ENCODE measurements around the gene MUC6.

MUC6 gene

DNA sequence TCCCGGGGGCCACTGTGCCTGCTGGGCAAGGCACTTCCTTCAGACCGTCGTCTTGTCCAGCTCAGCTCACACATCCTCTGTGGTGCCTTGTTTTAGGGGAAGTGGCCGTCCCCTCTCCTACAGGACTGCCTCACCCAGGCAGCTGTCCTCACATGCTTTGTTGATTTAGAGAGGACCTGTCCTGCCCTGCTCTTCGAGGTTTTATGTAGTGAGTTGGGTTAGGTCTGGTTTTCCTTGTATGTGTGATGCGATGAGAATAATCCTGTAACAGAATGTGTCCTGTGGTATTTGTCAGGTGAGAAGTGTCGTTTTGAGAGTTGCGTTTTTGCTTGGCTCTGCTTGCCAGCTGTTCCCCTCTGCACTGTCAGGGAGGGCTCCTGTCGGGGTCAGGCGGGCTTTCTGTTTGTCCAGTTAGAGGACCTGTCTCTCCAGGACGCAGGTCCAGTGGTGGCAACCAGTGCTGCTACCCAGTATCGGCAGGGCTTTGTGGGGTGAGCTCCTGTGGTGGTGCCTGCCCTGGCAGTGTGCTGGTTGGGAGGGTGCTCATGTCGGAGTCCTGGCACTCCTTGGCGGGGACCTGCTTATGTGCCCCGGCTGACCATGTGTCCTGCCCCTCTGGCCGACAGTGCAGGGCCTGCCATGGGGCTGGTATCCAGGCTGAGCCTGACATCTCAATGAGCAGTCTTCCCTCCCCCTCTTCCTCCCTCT lies 41.3 kb downstream of the MUC6 start:
- Histone ChIP-seq H3K27ac (ENCODE audit: extremely low read depth, low read depth, low read length) (no peak overlapping the region), H3K4me3 (ENCODE audit: low read depth, low read length) (no peak overlapping the region), H3K9me3 (ENCODE audit: control insufficient read depth, insufficient read depth, low read depth, low read length) (no peaks in the 10 kb centered on the region), H3K4me1 (ENCODE audit: control insufficient read depth, insufficient read depth, low read length) (no peaks in the 10 kb centered on the region), H3K36me3 (ENCODE audit: control insufficient read depth in 2 of 2, insufficient read depth in 1 of 2, low read length in 2 of 2) (peaks cover 0 to 76% of the 10 kb centered on the region in 2 experiments; a peak in 2 of 3 replicates)
- CTCF ChIA-PET, result no interaction called here
- POLR2A ChIA-PET, result no interaction called here
- TF ChIP-seq ZNF600 (tag by site-specific recombination; IDR thresholded peaks at IDR 0.05) (peak; percentile 62), PRDM10 (tag by site-specific recombination; IDR thresholded peaks at IDR 0.05) (no peak), ZNF521 (tag by site-specific recombination; IDR thresholded peaks at IDR 0.05) (no peak)

DNA sequence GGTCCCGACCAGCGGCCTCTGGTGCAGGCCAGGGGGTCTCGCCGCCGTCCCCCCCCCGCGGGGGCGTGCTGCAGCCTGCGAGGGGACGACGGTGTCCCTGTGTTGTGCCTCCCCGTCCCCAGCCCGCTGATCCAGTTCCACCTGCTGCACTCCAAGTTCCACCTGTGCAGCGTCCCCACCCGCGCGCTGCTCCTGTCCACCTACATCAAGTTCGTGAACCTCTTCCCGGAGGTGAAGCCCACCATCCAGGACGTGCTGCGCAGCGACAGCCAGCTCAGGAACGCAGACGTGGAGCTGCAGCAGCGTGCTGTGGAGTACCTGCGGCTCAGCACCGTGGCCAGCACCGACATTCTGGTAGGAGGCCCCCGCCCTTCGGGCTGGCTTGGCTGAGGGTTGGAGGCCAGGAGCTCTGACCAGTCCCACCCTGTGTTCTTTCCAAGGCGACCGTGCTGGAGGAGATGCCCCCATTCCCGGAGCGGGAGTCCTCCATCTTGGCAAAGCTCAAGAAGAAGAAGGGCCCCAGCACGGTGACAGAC lies 42.8 kb downstream of the MUC6 start:
- CTCF ChIA-PET, result no interaction called here
- H3K36me3 ChIP-seq (ENCODE audit: control insufficient read depth in 2 of 2, insufficient read depth in 1 of 2, low read length in 2 of 2), result peaks cover 0 to 83% of the 10 kb centered on the region in 2 experiments; a peak in 1 of 3 replicates
- TF ChIP-seq ZSCAN23 (tag by site-specific recombination; IDR thresholded peaks at IDR 0.05), result no peak
- no peak for TF ChIP-seq ZNF16 (tag by site-specific recombination; IDR thresholded peaks at IDR 0.05; ENCODE audit: low read depth)
- TF ChIP-seq ZBTB21 (tag by site-specific recombination; IDR thresholded peaks at IDR 0.05), result no peak
- TF ChIP-seq, protein P1, sequence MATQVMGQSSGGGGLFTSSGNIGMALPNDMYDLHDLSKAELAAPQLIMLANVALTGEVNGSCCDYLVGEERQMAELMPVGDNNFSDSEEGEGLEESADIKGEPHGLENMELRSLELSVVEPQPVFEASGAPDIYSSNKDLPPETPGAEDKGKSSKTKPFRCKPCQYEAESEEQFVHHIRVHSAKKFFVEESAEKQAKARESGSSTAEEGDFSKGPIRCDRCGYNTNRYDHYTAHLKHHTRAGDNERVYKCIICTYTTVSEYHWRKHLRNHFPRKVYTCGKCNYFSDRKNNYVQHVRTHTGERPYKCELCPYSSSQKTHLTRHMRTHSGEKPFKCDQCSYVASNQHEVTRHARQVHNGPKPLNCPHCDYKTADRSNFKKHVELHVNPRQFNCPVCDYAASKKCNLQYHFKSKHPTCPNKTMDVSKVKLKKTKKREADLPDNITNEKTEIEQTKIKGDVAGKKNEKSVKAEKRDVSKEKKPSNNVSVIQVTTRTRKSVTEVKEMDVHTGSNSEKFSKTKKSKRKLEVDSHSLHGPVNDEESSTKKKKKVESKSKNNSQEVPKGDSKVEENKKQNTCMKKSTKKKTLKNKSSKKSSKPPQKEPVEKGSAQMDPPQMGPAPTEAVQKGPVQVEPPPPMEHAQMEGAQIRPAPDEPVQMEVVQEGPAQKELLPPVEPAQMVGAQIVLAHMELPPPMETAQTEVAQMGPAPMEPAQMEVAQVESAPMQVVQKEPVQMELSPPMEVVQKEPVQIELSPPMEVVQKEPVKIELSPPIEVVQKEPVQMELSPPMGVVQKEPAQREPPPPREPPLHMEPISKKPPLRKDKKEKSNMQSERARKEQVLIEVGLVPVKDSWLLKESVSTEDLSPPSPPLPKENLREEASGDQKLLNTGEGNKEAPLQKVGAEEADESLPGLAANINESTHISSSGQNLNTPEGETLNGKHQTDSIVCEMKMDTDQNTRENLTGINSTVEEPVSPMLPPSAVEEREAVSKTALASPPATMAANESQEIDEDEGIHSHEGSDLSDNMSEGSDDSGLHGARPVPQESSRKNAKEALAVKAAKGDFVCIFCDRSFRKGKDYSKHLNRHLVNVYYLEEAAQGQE (tag by site-specific recombination; IDR thresholded peaks at IDR 0.05), result peak; percentile 68

DNA sequence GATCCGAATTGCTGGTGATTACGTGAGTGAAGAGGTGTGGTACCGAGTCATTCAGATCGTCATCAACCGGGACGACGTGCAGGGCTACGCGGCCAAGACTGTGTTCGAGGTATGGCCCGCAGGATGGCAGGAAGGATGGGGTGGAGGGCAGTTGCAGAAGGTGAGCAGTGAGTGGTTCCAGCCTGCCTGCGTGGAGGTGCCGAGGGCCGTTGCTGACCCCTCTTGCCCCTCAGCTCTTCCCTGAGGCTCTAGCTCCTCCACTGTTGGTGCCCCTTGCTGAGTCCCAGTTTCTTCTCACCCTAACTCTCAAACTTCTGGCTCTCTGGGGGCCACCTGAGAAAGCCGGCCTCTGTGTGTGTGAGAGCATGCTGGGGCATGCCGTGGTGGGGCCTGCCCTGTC lies 43.9 kb downstream of the MUC6 start:
- no peak overlapping the region for H3K27ac ChIP-seq (ENCODE audit: extremely low read depth, low read depth, low read length)
- ChIA-PET POLR2A (no interaction called here), CTCF (no interaction called here)
- TF ChIP-seq ZNF791 (tag by site-specific recombination; IDR thresholded peaks at IDR 0.05) (no peak), ZNF701 (tag by site-specific recombination; IDR thresholded peaks at IDR 0.05) (no peak), ZNF140 (tag by site-specific recombination; IDR thresholded peaks at IDR 0.05) (no peak), ZBTB8A (tag by site-specific recombination; IDR thresholded peaks at IDR 0.05) (no peak), ZNF776 (tag by site-specific recombination; IDR thresholded peaks at IDR 0.05; ENCODE audit: borderline replicate concordance) (no peak), ZNF621 (tag by site-specific recombination; IDR thresholded peaks at IDR 0.05) (no peak), ZNF354C (tag by site-specific recombination; IDR thresholded peaks at IDR 0.05; ENCODE audit: borderline replicate concordance, low read depth) (no peak), ZNF155 (tag by site-specific recombination; IDR thresholded peaks at IDR 0.05) (no peak), ZNF366 (tag by site-specific recombination; conservative IDR thresholded peaks at IDR 0.05) (no peak), ZNF266 (tag by site-specific recombination; IDR thresholded peaks at IDR 0.05; ENCODE audit: low read depth) (no peak), GFI1B (tag by site-specific recombination; IDR thresholded peaks at IDR 0.05) (no peak)
- TF ChIP-seq, protein P2, sequence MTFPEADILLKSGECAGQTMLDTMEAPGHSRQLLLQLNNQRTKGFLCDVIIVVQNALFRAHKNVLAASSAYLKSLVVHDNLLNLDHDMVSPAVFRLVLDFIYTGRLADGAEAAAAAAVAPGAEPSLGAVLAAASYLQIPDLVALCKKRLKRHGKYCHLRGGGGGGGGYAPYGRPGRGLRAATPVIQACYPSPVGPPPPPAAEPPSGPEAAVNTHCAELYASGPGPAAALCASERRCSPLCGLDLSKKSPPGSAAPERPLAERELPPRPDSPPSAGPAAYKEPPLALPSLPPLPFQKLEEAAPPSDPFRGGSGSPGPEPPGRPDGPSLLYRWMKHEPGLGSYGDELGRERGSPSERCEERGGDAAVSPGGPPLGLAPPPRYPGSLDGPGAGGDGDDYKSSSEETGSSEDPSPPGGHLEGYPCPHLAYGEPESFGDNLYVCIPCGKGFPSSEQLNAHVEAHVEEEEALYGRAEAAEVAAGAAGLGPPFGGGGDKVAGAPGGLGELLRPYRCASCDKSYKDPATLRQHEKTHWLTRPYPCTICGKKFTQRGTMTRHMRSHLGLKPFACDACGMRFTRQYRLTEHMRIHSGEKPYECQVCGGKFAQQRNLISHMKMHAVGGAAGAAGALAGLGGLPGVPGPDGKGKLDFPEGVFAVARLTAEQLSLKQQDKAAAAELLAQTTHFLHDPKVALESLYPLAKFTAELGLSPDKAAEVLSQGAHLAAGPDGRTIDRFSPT (tag by site-specific recombination; IDR thresholded peaks at IDR 0.05), result no peak
- TF ChIP-seq, protein P3, sequence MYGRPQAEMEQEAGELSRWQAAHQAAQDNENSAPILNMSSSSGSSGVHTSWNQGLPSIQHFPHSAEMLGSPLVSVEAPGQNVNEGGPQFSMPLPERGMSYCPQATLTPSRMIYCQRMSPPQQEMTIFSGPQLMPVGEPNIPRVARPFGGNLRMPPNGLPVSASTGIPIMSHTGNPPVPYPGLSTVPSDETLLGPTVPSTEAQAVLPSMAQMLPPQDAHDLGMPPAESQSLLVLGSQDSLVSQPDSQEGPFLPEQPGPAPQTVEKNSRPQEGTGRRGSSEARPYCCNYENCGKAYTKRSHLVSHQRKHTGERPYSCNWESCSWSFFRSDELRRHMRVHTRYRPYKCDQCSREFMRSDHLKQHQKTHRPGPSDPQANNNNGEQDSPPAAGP (tag by site-specific recombination; IDR thresholded peaks at IDR 0.05), result no peak
- peaks cover 0 to 89% of the 10 kb centered on the region in 2 experiments; a peak in 1 of 3 replicates for H3K36me3 ChIP-seq (ENCODE audit: control insufficient read depth in 2 of 2, insufficient read depth in 1 of 2, low read length in 2 of 2)
- H3K4me1 ChIP-seq (ENCODE audit: control insufficient read depth, insufficient read depth, low read length), result no peaks in the 10 kb centered on the region
- no peaks in the 10 kb centered on the region for H3K9me3 ChIP-seq (ENCODE audit: control insufficient read depth, insufficient read depth, low read depth, low read length)
- H3K4me3 ChIP-seq (ENCODE audit: low read depth, low read length), result no peak overlapping the region

More for the DNA sequence above, 42.8 kb downstream of the MUC6 start:
- no peak overlapping the region for H3K27ac ChIP-seq (ENCODE audit: extremely low read depth, low read depth, low read length)
- POLR2A ChIA-PET, result no interaction called here
- no peaks in the 10 kb centered on the region for H3K4me1 ChIP-seq (ENCODE audit: control insufficient read depth, insufficient read depth, low read length)
- no peak overlapping the region for H3K4me3 ChIP-seq (ENCODE audit: low read depth, low read length)
- H3K9me3 ChIP-seq (ENCODE audit: control insufficient read depth, insufficient read depth, low read depth, low read length), result no peaks in the 10 kb centered on the region
